Gastrocnemius medialis (tissue), 4 donors: ENCODE data around the gene VPS4A.

Experiments
- POLR2A ChIP-seq, 2 donors: fragments of 450-650 bp; IDR thresholded peaks; one replicate each; pipeline ENCODE4 v1.6.1; 2017; ENCODE audit warnings: antibody characterized with exemption in 2 of 2, mild to moderate bottlenecking in 2 of 2, moderate library complexity in 2 of 2
- TF ChIP-seq, protein P1 (sequence below), 5 experiments: fragments of 450-650 bp in 3 of 5; fragments of 200-600 bp in 2 of 5; sonication (generic) in 2 of 5; IDR thresholded peaks in 4 of 5; conservative IDR thresholded peaks in 1 of 5; 1 replicate in 4 of 5; 2 replicates in 1 of 5; pipeline ENCODE4 v1.5.1; 2016 to 2019; ENCODE audit warnings: antibody characterized with exemption in 5 of 5, mild to moderate bottlenecking in 3 of 5, moderate library complexity in 3 of 5

DNA sequence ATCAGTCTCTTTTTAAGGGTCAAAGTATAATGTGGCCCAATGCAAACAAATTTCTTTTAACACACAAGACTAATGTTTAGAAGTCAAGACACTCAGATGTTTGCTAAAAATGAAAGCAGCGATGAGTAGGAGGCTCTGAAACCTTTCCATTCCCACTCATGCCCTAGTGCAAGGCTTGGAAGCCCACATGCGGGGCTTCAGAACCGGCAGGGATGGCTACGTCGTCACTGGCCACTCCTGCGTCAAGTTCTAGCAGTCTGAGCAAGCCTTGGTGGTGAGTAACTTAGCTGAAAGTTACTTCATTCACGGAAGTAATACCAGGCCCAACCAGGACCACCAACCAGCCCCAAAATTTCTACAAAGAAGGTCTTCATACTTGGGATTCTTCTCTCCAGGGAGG lies 55.3 kb downstream of the VPS4A start:
- TF ChIP-seq, protein P1, sequence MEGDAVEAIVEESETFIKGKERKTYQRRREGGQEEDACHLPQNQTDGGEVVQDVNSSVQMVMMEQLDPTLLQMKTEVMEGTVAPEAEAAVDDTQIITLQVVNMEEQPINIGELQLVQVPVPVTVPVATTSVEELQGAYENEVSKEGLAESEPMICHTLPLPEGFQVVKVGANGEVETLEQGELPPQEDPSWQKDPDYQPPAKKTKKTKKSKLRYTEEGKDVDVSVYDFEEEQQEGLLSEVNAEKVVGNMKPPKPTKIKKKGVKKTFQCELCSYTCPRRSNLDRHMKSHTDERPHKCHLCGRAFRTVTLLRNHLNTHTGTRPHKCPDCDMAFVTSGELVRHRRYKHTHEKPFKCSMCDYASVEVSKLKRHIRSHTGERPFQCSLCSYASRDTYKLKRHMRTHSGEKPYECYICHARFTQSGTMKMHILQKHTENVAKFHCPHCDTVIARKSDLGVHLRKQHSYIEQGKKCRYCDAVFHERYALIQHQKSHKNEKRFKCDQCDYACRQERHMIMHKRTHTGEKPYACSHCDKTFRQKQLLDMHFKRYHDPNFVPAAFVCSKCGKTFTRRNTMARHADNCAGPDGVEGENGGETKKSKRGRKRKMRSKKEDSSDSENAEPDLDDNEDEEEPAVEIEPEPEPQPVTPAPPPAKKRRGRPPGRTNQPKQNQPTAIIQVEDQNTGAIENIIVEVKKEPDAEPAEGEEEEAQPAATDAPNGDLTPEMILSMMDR (IDR thresholded peaks at IDR 0.05 in 4 of 5, conservative IDR thresholded peaks at IDR 0.05 in 1 of 5) = no peak
- no peak for TF ChIP-seq POLR2A (IDR thresholded peaks at IDR 0.05)
